OCI-LY7 (cell line): ENCODE data around the gene RASGRP2. TPM values are rescaled to one million over a fixed set of nuclear protein-coding genes. Genes with fewer than 3 reads are reported as not detected.

Experiments
- BruUV-seq: library from RNA; stranded (reverse); fragments of 400-500 nt; replicated peaks from 2 replicates; lab custom pipeline; 2021; lab: Mats Ljungman, UMichigan
- CTCF ChIA-PET: fragments of 300-600 bp; sonication (Branson Sonifier 250); formaldehyde crosslinking; loops from one replicate; lab custom pipeline; 2022; ENCODE audit warnings: antibody characterized with exemption; ENCODE audit not compliant: unreplicated experiment; lab: Charles Lee
- POLR2A ChIA-PET: fragments of 300-600 bp; sonication (Branson Sonifier 250); formaldehyde crosslinking; loops from one replicate; lab custom pipeline; 2022; ENCODE audit warnings: antibody characterized with exemption; lab: Charles Lee
- DNase-seq: peaks from one replicate; pipeline ENCODE4 v3.0.0-alpha.2; 2015; ENCODE audit warnings: low spot score
- H2AFZ ChIP-seq: fragments of 200-600 bp; sonication (generic), shearing (Covaris generic); 2 replicates; pipeline ENCODE4 v1.6.1; 2014; ENCODE audit warnings: mild to moderate bottlenecking, antibody characterized with exemption, low read length, moderate library complexity
- H3K27ac ChIP-seq: fragments of 200-600 bp; sonication (generic); 2 replicates; pipeline ENCODE4 v1.5.1; 2014; ENCODE audit warnings: mixed run types, low read depth, mild to moderate bottlenecking, moderate library complexity, low read length, inconsistent platforms; ENCODE audit not compliant: poor library complexity, severe bottlenecking
- H3K36me3 ChIP-seq: fragments of 200-600 bp; sonication (generic); 2 replicates; pipeline ENCODE4 v1.6.1; 2014; ENCODE audit warnings: mild to moderate bottlenecking, antibody characterized with exemption, low read length, moderate library complexity, mixed read lengths; ENCODE audit not compliant: insufficient read depth
- H3K4me1 ChIP-seq: fragments of 200-600 bp; sonication (generic); 2 replicates; pipeline ENCODE4 v1.5.1; 2014; ENCODE audit warnings: mild to moderate bottlenecking, low read length; ENCODE audit not compliant: insufficient read depth, poor library complexity, severe bottlenecking
- H3K4me2 ChIP-seq: fragments of 200-600 bp; sonication (generic); 2 replicates; pipeline ENCODE4 v1.6.1; 2014; ENCODE audit warnings: mild to moderate bottlenecking, low read length
- H3K4me3 ChIP-seq: fragments of 200-600 bp; sonication (generic); 2 replicates; pipeline ENCODE4 v1.5.1; 2014; ENCODE audit warnings: mild to moderate bottlenecking, low read depth, low read length; ENCODE audit not compliant: poor library complexity, severe bottlenecking
- H3K79me2 ChIP-seq: fragments of 200-600 bp; sonication (generic); 2 replicates; pipeline ENCODE4 v1.6.1; 2016; ENCODE audit warnings: low read depth, mild to moderate bottlenecking, low read length, moderate library complexity, mixed read lengths; ENCODE audit not compliant: insufficient read depth
- H3K9me2 ChIP-seq: fragments of 200-600 bp; sonication (generic); 2 replicates; pipeline ENCODE4 v1.6.1; 2016; ENCODE audit warnings: mild to moderate bottlenecking, low read length, mixed read lengths; ENCODE audit not compliant: insufficient read depth
- H3K9me3 ChIP-seq: fragments of 200-600 bp; sonication (generic); 2 replicates; pipeline ENCODE4 v1.6.1; 2014; ENCODE audit warnings: mild to moderate bottlenecking, mixed run types, low read length, mixed read lengths
- H4K20me1 ChIP-seq: fragments of 200-600 bp; sonication (generic); 2 replicates; pipeline ENCODE4 v1.6.1; 2014; ENCODE audit warnings: mild to moderate bottlenecking, antibody characterized with exemption, low read length, moderate library complexity, mixed read lengths; ENCODE audit not compliant: insufficient read depth
- EZH2phosphoT487 ChIP-seq: fragments of 200-600 bp; sonication (generic); IDR thresholded peaks from 2 replicates; pipeline ENCODE4 v1.6.1; 2018; ENCODE audit warnings: low read depth, borderline replicate concordance, mild to moderate bottlenecking, mixed run types, antibody characterized with exemption, low read length, moderate library complexity, mixed read lengths
- intact Hi-C: fragments of 100-400 bp; cut with micrococcal nuclease; formaldehyde crosslinking; loops from one replicate; pipeline ENCODE4 v1.10.0; 2022; ENCODE audit not compliant: unreplicated experiment
- total RNA-seq, 2 experiments: library from RNA; depleted of rRNA in 1 of 2; stranded (reverse); fragments of >200 nt in 1 of 2; shearing (Covaris generic) in 1 of 2; gene quantifications; 2 replicates each; pipeline ENCODE4 v1.2.3, GENCODE V29; 2014 to 2022
- TF ChIP-seq, protein P1 (sequence below): fragments of 200-600 bp; sonication (generic); conservative IDR thresholded peaks from 2 replicates; pipeline ENCODE4 v1.5.1; 2014; ENCODE audit warnings: mild to moderate bottlenecking, antibody characterized with exemption, low read length, moderate library complexity, mixed read lengths

RASGRP2 gene
- total RNA-seq, 2 experiments from 2014 or later: 127 to 195 TPM

- POLR2A ChIA-PET: interaction anchor here (0.9 kb wide), 1 partner anchor 298 kb away, joined by 3 read pairs; no protein-coding TSS in a partner anchor
- CTCF ChIA-PET: no interaction called here
- H3K9me3 ChIP-seq: no peaks in the 10 kb centered on the region
- TF ChIP-seq, protein P1, sequence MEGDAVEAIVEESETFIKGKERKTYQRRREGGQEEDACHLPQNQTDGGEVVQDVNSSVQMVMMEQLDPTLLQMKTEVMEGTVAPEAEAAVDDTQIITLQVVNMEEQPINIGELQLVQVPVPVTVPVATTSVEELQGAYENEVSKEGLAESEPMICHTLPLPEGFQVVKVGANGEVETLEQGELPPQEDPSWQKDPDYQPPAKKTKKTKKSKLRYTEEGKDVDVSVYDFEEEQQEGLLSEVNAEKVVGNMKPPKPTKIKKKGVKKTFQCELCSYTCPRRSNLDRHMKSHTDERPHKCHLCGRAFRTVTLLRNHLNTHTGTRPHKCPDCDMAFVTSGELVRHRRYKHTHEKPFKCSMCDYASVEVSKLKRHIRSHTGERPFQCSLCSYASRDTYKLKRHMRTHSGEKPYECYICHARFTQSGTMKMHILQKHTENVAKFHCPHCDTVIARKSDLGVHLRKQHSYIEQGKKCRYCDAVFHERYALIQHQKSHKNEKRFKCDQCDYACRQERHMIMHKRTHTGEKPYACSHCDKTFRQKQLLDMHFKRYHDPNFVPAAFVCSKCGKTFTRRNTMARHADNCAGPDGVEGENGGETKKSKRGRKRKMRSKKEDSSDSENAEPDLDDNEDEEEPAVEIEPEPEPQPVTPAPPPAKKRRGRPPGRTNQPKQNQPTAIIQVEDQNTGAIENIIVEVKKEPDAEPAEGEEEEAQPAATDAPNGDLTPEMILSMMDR: no peak
- TF ChIP-seq EZH2phosphoT487: no peak
- peak overlapping the region; percentile 87 for H3K4me2 ChIP-seq
- no TSS peak for BruUV-seq
- DNase-seq: no peak
- peaks cover 57% of the 10 kb centered on the region for H4K20me1 ChIP-seq
- no peak overlapping the region for H2AFZ ChIP-seq
- H3K36me3 ChIP-seq: peaks cover 62% of the 10 kb centered on the region
- H3K4me3 ChIP-seq: peak overlapping the region; percentile 99
- H3K79me2 ChIP-seq: peaks cover 70% of the 10 kb centered on the region
- peaks cover 72% of the 10 kb centered on the region for H3K4me1 ChIP-seq
- H3K9me2 ChIP-seq: no peaks in the 10 kb centered on the region
- H3K27ac ChIP-seq: no peak overlapping the region
- intact Hi-C loops: loop anchor here (10.0 kb wide), 1 partner anchor 338 kb away; the partner anchor contains the start of genes TM7SF2 and ZNHIT2
These were observed 32.5 kb upstream of the RASGRP2 start for GRCh38 chr11:64776425-64776824.

DNA sequence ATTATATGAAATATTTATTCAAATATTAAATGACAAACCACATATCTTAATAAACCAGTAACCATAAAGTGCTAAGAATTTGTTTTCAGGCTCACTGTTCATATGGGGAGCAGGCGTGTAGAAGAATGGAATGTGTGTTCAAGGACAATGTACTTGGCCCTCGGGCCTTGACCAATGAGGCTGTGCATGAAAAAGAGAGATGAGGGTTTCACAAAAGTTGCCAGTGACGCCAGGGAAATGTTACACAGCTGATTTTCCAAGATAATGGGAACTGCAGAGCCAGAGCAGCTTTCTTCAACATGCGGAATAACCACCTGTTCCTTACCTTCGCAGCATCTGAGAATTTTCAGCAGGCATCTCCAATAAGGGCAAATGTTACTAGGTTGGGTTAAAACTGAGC lies 30.2 kb upstream of the RASGRP2 start:
- peak overlapping the region; percentile 21 for H3K4me2 ChIP-seq

More for the DNA sequence above, 30.2 kb upstream of the RASGRP2 start:
- DNase-seq: no peak
- CTCF ChIA-PET: no interaction called here
- Histone ChIP-seq H3K36me3 (peaks cover 84% of the 10 kb centered on the region), H3K9me2 (no peaks in the 10 kb centered on the region), H4K20me1 (peaks cover 78% of the 10 kb centered on the region), H3K79me2 (peaks cover 84% of the 10 kb centered on the region), H3K4me1 (peaks cover 61% of the 10 kb centered on the region), H3K4me3 (no peak overlapping the region), H2AFZ (no peak overlapping the region), H3K9me3 (no peaks in the 10 kb centered on the region), H3K27ac (peak overlapping the region; percentile 84)
- no TSS peak for BruUV-seq
- TF ChIP-seq EZH2phosphoT487: no peak
- TF ChIP-seq, protein P1: no peak
- POLR2A ChIA-PET: interaction anchor here (1.1 kb wide), 1 partner anchor 12 kb away, joined by 3 read pairs; no protein-coding TSS in a partner anchor
- intact Hi-C loops: loop anchor here (10.0 kb wide), 1 partner anchor 341 kb away; the partner anchor contains the start of genes TM7SF2 and ZNHIT2
